ENCODE data around the gene RASL10B. TPM values are rescaled to one million over a fixed set of nuclear protein-coding genes. Genes with fewer than 3 reads are reported as not detected.

RASL10B gene
- total RNA-seq, 1 experiment from 2014 or later = 4.3 TPM

GRCh38 chr17:35740997-35741931, 9.8 kb downstream of the RASL10B start:
- Histone ChIP-seq H3K36me3 (ENCODE audit: control insufficient read depth, insufficient read depth, low read length) (no peaks in the 10 kb centered on the region), H3K27ac (ENCODE audit: low read length) (no peak overlapping the region), H3K4me1 (ENCODE audit: control insufficient read depth, insufficient read depth, low read length) (no peaks in the 10 kb centered on the region; the same call in 1 of the 2 replicates), H3K9me3 (ENCODE audit: control insufficient read depth, insufficient read depth, low read depth, low read length) (no peaks in the 10 kb centered on the region), H3K4me3 (ENCODE audit: low read depth in 2 of 2, low read length in 2 of 2) (no peak overlapping the region), H3K27me3 (ENCODE audit: control insufficient read depth, insufficient read depth, low read length) (no peaks in the 10 kb centered on the region)
- in situ Hi-C loops (cut with HindIII; ENCODE audit: low pct_unique_long_range_greater_than_20kb, low sequenced_read_pairs) = no loop called here
- POLR2A ChIA-PET = interaction anchor here (0.7 kb wide), 1 partner anchor 68 kb away, joined by 3 read pairs; no protein-coding TSS in a partner anchor
- ATAC-seq = peak; percentile 33
- BruUV-seq (replicated peaks) = no TSS peak
- CTCF ChIA-PET = no interaction called here
- TF ChIP-seq POLR2AphosphoS5 (IDR thresholded peaks at IDR 0.05; ENCODE audit: low read depth, low read length) = no peak
- TF ChIP-seq CTCF (IDR thresholded peaks at IDR 0.05) = no peak
- no peak for TF ChIP-seq SIN3A (IDR thresholded peaks at IDR 0.05; ENCODE audit: borderline replicate concordance, insufficient read depth, low read depth, low read length)
- no peak for TF ChIP-seq TCF7L2 (IDR thresholded peaks at IDR 0.05; ENCODE audit: low read depth, low read length)
- TF ChIP-seq REST (IDR thresholded peaks at IDR 0.05; ENCODE audit: insufficient read depth in 1 of 2, low read depth in 2 of 2, low read length in 1 of 2) = no peak
- no peak for DNase-seq (ENCODE audit: low read depth, low spot score)
- intact Hi-C loops (cut with micrococcal nuclease; ENCODE audit: unreplicated experiment) = no loop called here

- H3K4me3 ChIP-seq (ENCODE audit: low read depth in 2 of 2, low read length in 2 of 2) = no peak overlapping the region
- no peaks in the 10 kb centered on the region for H3K27me3 ChIP-seq (ENCODE audit: control insufficient read depth, insufficient read depth, low read length)
- no peak for ATAC-seq
- H3K4me1 ChIP-seq (ENCODE audit: control insufficient read depth, insufficient read depth, low read length) = no peaks in the 10 kb centered on the region; the same call in 1 of the 2 replicates
- intact Hi-C loops (cut with micrococcal nuclease; ENCODE audit: unreplicated experiment) = no loop called here
- DNase-seq (ENCODE audit: low read depth, low spot score) = no peak
- CTCF ChIA-PET = interaction anchor here (0.6 kb wide), 1 partner anchor 417 kb away, joined by 3 read pairs; no protein-coding TSS in a partner anchor
- POLR2A ChIA-PET = no interaction called here
- H3K27ac ChIP-seq (ENCODE audit: low read length) = no peak overlapping the region
- no TSS peak for BruUV-seq (replicated peaks)
- no peaks in the 10 kb centered on the region for H3K9me3 ChIP-seq (ENCODE audit: control insufficient read depth, insufficient read depth, low read depth, low read length)
- no peak for TF ChIP-seq SIN3A (IDR thresholded peaks at IDR 0.05; ENCODE audit: borderline replicate concordance, insufficient read depth, low read depth, low read length)
- no peak for TF ChIP-seq TCF7L2 (IDR thresholded peaks at IDR 0.05; ENCODE audit: low read depth, low read length)
- no peak for TF ChIP-seq POLR2AphosphoS5 (IDR thresholded peaks at IDR 0.05; ENCODE audit: low read depth, low read length)
- TF ChIP-seq REST (IDR thresholded peaks at IDR 0.05; ENCODE audit: insufficient read depth in 1 of 2, low read depth in 2 of 2, low read length in 1 of 2) = no peak
- TF ChIP-seq CTCF (IDR thresholded peaks at IDR 0.05) = no peak
- no peaks in the 10 kb centered on the region for H3K36me3 ChIP-seq (ENCODE audit: control insufficient read depth, insufficient read depth, low read length)
- in situ Hi-C loops (cut with HindIII; ENCODE audit: low pct_unique_long_range_greater_than_20kb, low sequenced_read_pairs) = no loop called here
Measured at GRCh38 chr17:35742496-35742895, 11.1 kb downstream of the RASL10B start.

All from Panc1 (cell line).